IMR-90 (cell line): Measurements from ENCODE around the gene CDT1. TPM values are rescaled to one million over a fixed set of nuclear protein-coding genes. Genes with fewer than 3 reads are reported as not detected.

Experiments used
- ATAC-seq: fragments of 200-7000 bp; cut with Tn5 transposase; 2 replicates; pipeline ENCODE4 v1.9.1; 2020; ENCODE audit warnings: low read depth, mild to moderate bottlenecking, moderate library complexity
- BruUV-seq: library from RNA; stranded (reverse); fragments of 400-500 nt; replicated peaks from 2 replicates; lab custom pipeline; 2021; lab: Mats Ljungman, UMichigan
- CTCF ChIA-PET: fragments of 300-600 bp; formaldehyde crosslinking; extraction: SDS; loops from one replicate; lab custom pipeline; 2021; ENCODE audit warnings: antibody characterized with exemption; lab: Yijun Ruan, JAX
- POLR2A ChIA-PET: fragments of 300-600 bp; sonication (Branson Sonifier 250); formaldehyde crosslinking; loops from one replicate; lab custom pipeline; 2022; ENCODE audit warnings: antibody characterized with exemption; ENCODE audit not compliant: unreplicated experiment; lab: Charles Lee
- DNase-seq: peaks from one replicate; pipeline ENCODE4 v3.0.0; 2013
- H2AFZ ChIP-seq: replicated peaks from 2 replicates; pipeline ENCODE3; 2013; ENCODE audit warnings: low read length, mild to moderate bottlenecking; ENCODE audit not compliant: poor library complexity
- H2AK5ac ChIP-seq: 2 replicates; pipeline ENCODE4 v1.6.1; 2013; ENCODE audit warnings: low read depth, low read length, inconsistent platforms
- H2AK9ac ChIP-seq: replicated peaks from 2 replicates; pipeline ENCODE3; 2013; ENCODE audit warnings: mild to moderate bottlenecking, low read depth, low read length, moderate library complexity; ENCODE audit not compliant: poor library complexity
- H2BK120ac ChIP-seq: 2 replicates; pipeline ENCODE4 v1.6.1; 2013; ENCODE audit warnings: low read depth, low read length, inconsistent platforms
- H2BK15ac ChIP-seq: 3 replicates; pipeline ENCODE4 v1.6.1; 2013; ENCODE audit warnings: low read depth, low read length, inconsistent platforms
- H2BK20ac ChIP-seq: 2 replicates; pipeline ENCODE4 v1.6.1; 2013; ENCODE audit warnings: low read depth, mild to moderate bottlenecking, inconsistent platforms, low read length, moderate library complexity
- H2BK5ac ChIP-seq: 2 replicates; pipeline ENCODE4 v1.6.1; 2013; ENCODE audit warnings: mild to moderate bottlenecking, low read depth, low read length, inconsistent platforms; ENCODE audit not compliant: poor library complexity, severe bottlenecking
- H3K14ac ChIP-seq: replicated peaks from 2 replicates; pipeline ENCODE4 v1.6.1; 2013; ENCODE audit warnings: low read depth, low read length, inconsistent platforms
- H3K18ac ChIP-seq: 2 replicates; pipeline ENCODE4 v1.6.1; 2013; ENCODE audit warnings: low read depth, low read length, control low read depth
- H3K23ac ChIP-seq: 2 replicates; pipeline ENCODE4 v1.6.1; 2013; ENCODE audit warnings: low read depth, low read length, inconsistent platforms
- H3K27ac ChIP-seq: 2 replicates; pipeline ENCODE4 v1.5.1; 2013; ENCODE audit warnings: mild to moderate bottlenecking, control low read depth, low read length; ENCODE audit not compliant: insufficient read depth
- H3K27me3 ChIP-seq: 2 replicates; pipeline ENCODE4 v1.6.1; 2013; ENCODE audit warnings: low read length; ENCODE audit not compliant: control insufficient read depth, insufficient read depth
- H3K36me3 ChIP-seq: 2 replicates; pipeline ENCODE4 v1.6.1; 2013; ENCODE audit warnings: low read length, mixed read lengths; ENCODE audit not compliant: control insufficient read depth, insufficient read depth
- H3K4ac ChIP-seq: 2 replicates; pipeline ENCODE4 v1.6.1; 2013; ENCODE audit warnings: low read depth, low read length, inconsistent platforms
- H3K4me1 ChIP-seq: 2 replicates; pipeline ENCODE4 v1.6.1; 2013; ENCODE audit warnings: low read length, mixed read lengths; ENCODE audit not compliant: control insufficient read depth, insufficient read depth
- H3K4me2 ChIP-seq: 2 replicates; pipeline ENCODE4 v1.6.1; 2013; ENCODE audit warnings: low read depth, mild to moderate bottlenecking, control low read depth, low read length, moderate library complexity
- H3K4me3 ChIP-seq: 2 replicates; pipeline ENCODE4 v1.5.1; 2013; ENCODE audit warnings: low read depth, mild to moderate bottlenecking, control low read depth, low read length, moderate library complexity; ENCODE audit not compliant: insufficient read depth
- H3K56ac ChIP-seq: 2 replicates; pipeline ENCODE4 v1.6.1; 2013; ENCODE audit warnings: low read length, inconsistent platforms; ENCODE audit not compliant: insufficient read depth; ENCODE audit errors: extremely low read depth
- H3K79me1 ChIP-seq, 2 experiments: 2 replicates each; pipeline ENCODE4 v1.6.1; 2013; ENCODE audit warnings: low read length in 2 of 2, inconsistent platforms in 1 of 2, low read depth in 1 of 2
- H3K9ac ChIP-seq: 2 replicates; pipeline ENCODE4 v1.6.1; 2013; ENCODE audit warnings: low read depth, low read length, control low read depth
- H3K9me1 ChIP-seq: 2 replicates; pipeline ENCODE4 v1.6.1; 2013; ENCODE audit warnings: low read length, inconsistent platforms; ENCODE audit not compliant: insufficient read depth
- H3K9me3 ChIP-seq: 2 replicates; pipeline ENCODE4 v1.6.1; 2013; ENCODE audit warnings: low read length; ENCODE audit not compliant: control insufficient read depth, insufficient read depth
- H4K20me1 ChIP-seq: 2 replicates; pipeline ENCODE4 v1.6.1; 2013; ENCODE audit warnings: low read length, inconsistent platforms; ENCODE audit not compliant: insufficient read depth
- H4K5ac ChIP-seq: 2 replicates; pipeline ENCODE4 v1.6.1; 2013; ENCODE audit warnings: mild to moderate bottlenecking, low read depth, low read length, control low read depth
- H4K8ac ChIP-seq, 2 experiments: 2 replicates each; pipeline ENCODE4 v1.6.1; 2013; ENCODE audit warnings: low read depth in 2 of 2, low read length in 2 of 2, control low read depth in 1 of 2, inconsistent platforms in 1 of 2
- H4K91ac ChIP-seq: 2 replicates; pipeline ENCODE4 v1.6.1; 2013; ENCODE audit warnings: low read depth, low read length, inconsistent platforms; ENCODE audit not compliant: insufficient read depth
- FOS ChIP-seq: fragments of 150-350 bp; IDR thresholded peaks from 2 replicates; pipeline ENCODE4 v1.6.1; 2016; ENCODE audit warnings: low read depth, low read length
- RAD21 ChIP-seq: IDR thresholded peaks from 2 replicates; pipeline ENCODE4 v1.6.1; 2012; ENCODE audit warnings: low read length, improper control_type of control experiment
- RCOR1 ChIP-seq: IDR thresholded peaks from 2 replicates; pipeline ENCODE4 v1.6.1; 2012; ENCODE audit warnings: mild to moderate bottlenecking, low read length, improper control_type of control experiment; ENCODE audit not compliant: insufficient replicate concordance
- USF2 ChIP-seq: fragments of 150-350 bp; IDR thresholded peaks from 2 replicates; pipeline ENCODE4 v1.6.1; 2017; ENCODE audit warnings: mild to moderate bottlenecking, antibody characterized with exemption, low read length, low read depth
- WGBS, 2 experiments: methylation state at CpG; one replicate each; pipeline versions ENCODE4 v1.1.5 to v1.1.7; 2013; ENCODE audit warnings: missing lambda C conversion rate in 2 of 2; ENCODE audit not compliant: insufficient read length in 1 of 2; ENCODE audit errors: extremely low coverage in 2 of 2; 5-methylcytosine and 5-hydroxymethylcytosine counted together
- dilution Hi-C: fragments of 300-500 bp; cut with HindIII; formaldehyde crosslinking; loops from one replicate; pipeline ENCODE4 v1.14.3; 2018; ENCODE audit warnings: low sequenced_read_pairs; ENCODE audit not compliant: unreplicated experiment
- in situ Hi-C: fragments of 300-500 bp; cut with MboI; formaldehyde crosslinking; loops from 3 replicates; pipeline ENCODE4 v1.14.3; 2019; ENCODE audit warnings: low sequenced_read_pairs, inconsistent platforms, mixed read lengths
- intact Hi-C: fragments of 100-400 bp; cut with micrococcal nuclease; formaldehyde crosslinking; loops from 2 replicates; pipeline ENCODE4 v1.10.0; 2022
- polyA plus RNA-seq, 3 experiments: library from polyadenylated mRNA; depleted of rRNA; stranded (reverse); fragments of >200 nt; gene quantifications; 2 replicates each; pipeline ENCODE4 v1.2.3, GENCODE V29; 2012; ENCODE audit warnings: low replicate concordance in 1 of 3
- total RNA-seq: library from RNA; depleted of rRNA; stranded (reverse); fragments of >200 nt; gene quantifications from 2 replicates; pipeline ENCODE4 v1.2.3, GENCODE V29; 2012
- TF ChIP-seq, protein P1 (sequence below): conservative IDR thresholded peaks from 2 replicates; pipeline ENCODE4 v1.5.1; 2012; ENCODE audit warnings: mild to moderate bottlenecking, low read depth, low read length, improper control_type of control experiment

CDT1 gene
- total and polyA plus RNA-seq, 2 of the 4 experiments (the other 2 are of a cell fraction) = 3.2 to 11.8 TPM

DNA sequence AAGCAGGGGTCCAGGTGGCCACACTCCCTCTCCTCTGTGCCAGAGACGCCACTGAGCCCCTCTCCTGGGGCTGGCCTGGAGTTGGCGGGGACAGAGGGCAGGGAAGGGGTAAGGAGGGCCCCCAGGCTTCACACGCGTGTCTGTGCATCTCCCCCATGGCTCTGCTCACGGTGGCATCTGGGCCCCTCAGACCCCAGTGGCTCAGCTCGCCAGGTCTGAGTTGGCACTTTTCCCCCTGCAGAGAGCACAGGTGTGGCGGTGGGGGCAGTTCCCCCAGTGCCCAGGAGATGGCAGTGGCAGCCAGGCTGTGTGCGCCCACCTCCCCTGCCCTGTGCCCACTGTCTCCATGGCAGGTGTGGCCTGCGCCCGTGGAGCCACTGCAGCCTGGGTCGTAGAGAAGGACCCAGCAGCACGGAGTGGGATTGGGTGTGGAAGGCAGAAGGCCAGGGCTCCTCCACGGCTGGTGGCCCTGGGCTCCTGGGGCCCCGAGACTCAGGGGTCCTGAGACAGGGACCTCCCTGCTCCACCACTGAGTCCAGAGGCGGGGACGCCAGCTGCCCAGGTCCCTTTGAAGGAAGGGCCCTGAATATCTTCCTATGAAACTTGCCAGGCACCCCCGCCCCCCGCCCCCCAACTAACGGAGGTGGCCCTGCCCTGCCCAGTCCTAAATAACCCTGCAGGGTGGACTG lies 12.5 kb downstream of the CDT1 start:
- no peak overlapping the region for H3K4ac ChIP-seq
- H3K18ac ChIP-seq = no peak overlapping the region
- ChIA-PET CTCF (interaction anchor here (1.7 kb wide), 1 partner anchor 42 kb away, joined by 4 read pairs; no protein-coding TSS in a partner anchor), POLR2A (no interaction called here)
- DNase-seq (no peak), ATAC-seq (no peak)
- peaks cover 2% of the 10 kb centered on the region; the same call in 1 of the 2 replicates for H3K36me3 ChIP-seq
- no peak overlapping the region for H4K91ac ChIP-seq
- BruUV-seq = no TSS peak
- H4K8ac ChIP-seq = no peak overlapping the region
- intact Hi-C loops (loop anchor here (1.0 kb wide), 1 partner anchor 41 kb away; the partner anchor contains the start of gene TRAPPC2L), in situ Hi-C loops (no loop called here), dilution Hi-C loops (no loop called here)
- 82% methylated on average over 9 of the region's 19 CpGs; no CpG with 5 or more reads in 1 of the 2 experiments for WGBS, 2 experiments
- peaks cover 0 to 6% of the 10 kb centered on the region in 2 experiments; a peak in 2 of 4 replicates for H3K79me1 ChIP-seq
- no peak overlapping the region for H2BK5ac ChIP-seq
- no peak overlapping the region for H3K56ac ChIP-seq
- peaks cover 14% of the 10 kb centered on the region for H3K4me1 ChIP-seq
- no peak overlapping the region for H2AFZ ChIP-seq
- peaks cover 2% of the 10 kb centered on the region for H4K20me1 ChIP-seq
- H3K9me3 ChIP-seq = no peaks in the 10 kb centered on the region
- H2AK9ac ChIP-seq = no peak overlapping the region
- H2AK5ac ChIP-seq = no peak overlapping the region
- H4K5ac ChIP-seq = no peak overlapping the region
- H3K4me3 ChIP-seq = no peak overlapping the region
- no peak overlapping the region for H2BK15ac ChIP-seq
- H3K27ac ChIP-seq = no peak overlapping the region
- H3K27me3 ChIP-seq = no peaks in the 10 kb centered on the region
- H3K23ac ChIP-seq = no peak overlapping the region
- no peak overlapping the region for H2BK120ac ChIP-seq
- no peak overlapping the region for H2BK20ac ChIP-seq
- no peak overlapping the region for H3K9ac ChIP-seq
- no peak overlapping the region for H3K4me2 ChIP-seq
- H3K9me1 ChIP-seq = peaks cover 5% of the 10 kb centered on the region
- H3K14ac ChIP-seq = no peak overlapping the region
- TF ChIP-seq USF2 (no peak), FOS (no peak), RAD21 (peak; percentile 69), RCOR1 (no peak)
- TF ChIP-seq, protein P1, sequence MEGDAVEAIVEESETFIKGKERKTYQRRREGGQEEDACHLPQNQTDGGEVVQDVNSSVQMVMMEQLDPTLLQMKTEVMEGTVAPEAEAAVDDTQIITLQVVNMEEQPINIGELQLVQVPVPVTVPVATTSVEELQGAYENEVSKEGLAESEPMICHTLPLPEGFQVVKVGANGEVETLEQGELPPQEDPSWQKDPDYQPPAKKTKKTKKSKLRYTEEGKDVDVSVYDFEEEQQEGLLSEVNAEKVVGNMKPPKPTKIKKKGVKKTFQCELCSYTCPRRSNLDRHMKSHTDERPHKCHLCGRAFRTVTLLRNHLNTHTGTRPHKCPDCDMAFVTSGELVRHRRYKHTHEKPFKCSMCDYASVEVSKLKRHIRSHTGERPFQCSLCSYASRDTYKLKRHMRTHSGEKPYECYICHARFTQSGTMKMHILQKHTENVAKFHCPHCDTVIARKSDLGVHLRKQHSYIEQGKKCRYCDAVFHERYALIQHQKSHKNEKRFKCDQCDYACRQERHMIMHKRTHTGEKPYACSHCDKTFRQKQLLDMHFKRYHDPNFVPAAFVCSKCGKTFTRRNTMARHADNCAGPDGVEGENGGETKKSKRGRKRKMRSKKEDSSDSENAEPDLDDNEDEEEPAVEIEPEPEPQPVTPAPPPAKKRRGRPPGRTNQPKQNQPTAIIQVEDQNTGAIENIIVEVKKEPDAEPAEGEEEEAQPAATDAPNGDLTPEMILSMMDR = peak; percentile 53
